ENCODE results near the gene TRIM66.

The TRIM66 gene

GRCh38 chr11:8612522-8612921 is 69.9 kb downstream of the TRIM66 start:
- no peak for DNase-seq (ENCODE audit: low read depth in 2 of 2)

GRCh38 chr11:8610532-8611116 is 71.8 kb downstream of the TRIM66 start:
- DNase-seq (ENCODE audit: low read depth in 2 of 2), result no peak

- no peak for DNase-seq (ENCODE audit: low read depth in 2 of 2)
These were observed 73.8 kb downstream of the TRIM66 start for GRCh38 chr11:8608652-8609051.

- DNase-seq (ENCODE audit: low read depth in 2 of 2), result no peak
These were observed 76.4 kb downstream of the TRIM66 start for GRCh38 chr11:8605971-8606563.

GRCh38 chr11:8604078-8604723 is 78.3 kb downstream of the TRIM66 start:
- peak in 1 of 2 experiments; percentile 26 for DNase-seq (ENCODE audit: low read depth in 2 of 2)

GRCh38 chr11:8603696-8604077 is 78.8 kb downstream of the TRIM66 start:
- no peak for DNase-seq (ENCODE audit: low read depth in 2 of 2)

GRCh38 chr11:8601376-8602133 is 80.9 kb downstream of the TRIM66 start:
- DNase-seq (ENCODE audit: low read depth in 2 of 2), result no peak

GRCh38 chr11:8598506-8598905 is 84.0 kb downstream of the TRIM66 start:
- no peak for DNase-seq (ENCODE audit: low read depth in 2 of 2)

- DNase-seq (ENCODE audit: low read depth in 2 of 2), result no peak
These were observed 85.3 kb downstream of the TRIM66 start for GRCh38 chr11:8597182-8597581.

GRCh38 chr11:8596504-8597046 is 85.9 kb downstream of the TRIM66 start:
- no peak for DNase-seq (ENCODE audit: low read depth in 2 of 2)

GRCh38 chr11:8593935-8594909 is 88.2 kb downstream of the TRIM66 start, which contains the start of gene STK33:
Gene STK33, minus strand, starts transcription at chr11:8594228. Its CDS starts 119,323 bp downstream, at chr11:8474905.
- peak in 1 of 2 experiments; percentile 37 for DNase-seq (ENCODE audit: low read depth in 2 of 2)

GRCh38 chr11:8593455-8593854 is 89.0 kb downstream of the TRIM66 start:
- DNase-seq (ENCODE audit: low read depth in 2 of 2), result no peak

- no peak for DNase-seq (ENCODE audit: low read depth in 2 of 2)
These were observed 94.5 kb downstream of the TRIM66 start for GRCh38 chr11:8587915-8588314.

- DNase-seq (ENCODE audit: low read depth in 2 of 2), result no peak
These were observed 95.7 kb downstream of the TRIM66 start for GRCh38 chr11:8586805-8587204.

- DNase-seq (ENCODE audit: low read depth in 2 of 2), result no peak
These were observed 96.3 kb downstream of the TRIM66 start for GRCh38 chr11:8586184-8586583.

- no peak for DNase-seq (ENCODE audit: low read depth in 2 of 2)
These were observed 98.0 kb downstream of the TRIM66 start for GRCh38 chr11:8584511-8584910.

GRCh38 chr11:8584082-8584481 is 98.4 kb downstream of the TRIM66 start:
- no peak for DNase-seq (ENCODE audit: low read depth in 2 of 2)

- DNase-seq (ENCODE audit: low read depth in 2 of 2), result no peak
These were observed 101.2 kb downstream of the TRIM66 start for GRCh38 chr11:8581300-8581699.

- no peak for DNase-seq (ENCODE audit: low read depth in 2 of 2)
These were observed 104.5 kb downstream of the TRIM66 start for GRCh38 chr11:8577791-8578581.

GRCh38 chr11:8574798-8575197 is 107.7 kb downstream of the TRIM66 start:
- DNase-seq (ENCODE audit: low read depth in 2 of 2), result no peak

All from stimulated activated CD4-positive, alpha-beta T cell treated with anti-CD3 and anti-CD28 coated beads, Interleukin-12 subunit alpha, Interleukin-12 subunit beta, amount 100 ng/mL, for 24 hours (primary cell).